OCI-LY3 (cell line): ENCODE results near the gene NRXN3.

Experiments
- H2AFZ ChIP-seq: fragments of 200-600, 300-600 bp; shearing (Covaris generic); 2 replicates; pipeline ENCODE4 v1.6.0; 2014; ENCODE audit warnings: antibody characterized with exemption, low read depth, low read length
- H3K27ac ChIP-seq: fragments of 200-600, 300-600 bp; sonication (generic); 2 replicates; pipeline ENCODE4 v1.5.1; 2014; ENCODE audit warnings: mild to moderate bottlenecking, low read length, moderate library complexity, mixed read lengths
- H3K27me3 ChIP-seq: fragments of 200-600, 300-600 bp; sonication (generic); 2 replicates; pipeline ENCODE4 v1.6.1; 2014; ENCODE audit warnings: low read depth, low read length, mixed read lengths
- H3K36me3 ChIP-seq: fragments of 200-600, 300-600 bp; sonication (generic); replicated peaks from 2 replicates; pipeline ENCODE3; 2014; ENCODE audit warnings: low read depth, low read length, mixed read lengths
- H3K4me1 ChIP-seq: fragments of 300-600, 200-600 bp; sonication (generic); 2 replicates; pipeline ENCODE4 v1.6.1; 2014; ENCODE audit warnings: low read length, mixed read lengths
- H3K4me2 ChIP-seq: fragments of 200-600, 300-600 bp; sonication (generic); 2 replicates; pipeline ENCODE4 v1.6.1; 2014; ENCODE audit warnings: low read length, mixed read lengths
- H3K4me3 ChIP-seq: fragments of 300-600, 200-600 bp; sonication (generic); 2 replicates; pipeline ENCODE4 v1.5.1; 2014; ENCODE audit warnings: antibody characterized with exemption, mild to moderate bottlenecking, low read length, moderate library complexity
- H3K79me2 ChIP-seq: fragments of 300-600, 200-600 bp; shearing (Covaris generic); 2 replicates; pipeline ENCODE4 v1.6.1; 2014; ENCODE audit warnings: mild to moderate bottlenecking, low read length, mixed read lengths
- H3K9ac ChIP-seq: fragments of 300-600, 200-600 bp; shearing (Covaris generic); 2 replicates; pipeline ENCODE4 v1.6.0; 2014; ENCODE audit warnings: mild to moderate bottlenecking, low read length, moderate library complexity
- H3K9me3 ChIP-seq: fragments of 200-600, 300-600 bp; shearing (Covaris generic); 2 replicates; pipeline ENCODE4 v1.6.1; 2014; ENCODE audit warnings: low read length, mixed read lengths; ENCODE audit not compliant: insufficient read depth
- H4K20me1 ChIP-seq: fragments of 200-600, 300-600 bp; sonication (generic); 2 replicates; pipeline ENCODE4 v1.6.1; 2016; ENCODE audit warnings: low read length, mixed read lengths; ENCODE audit not compliant: insufficient read depth
- EZH2phosphoT487 ChIP-seq: fragments of 200-600 bp; shearing (Covaris generic); IDR thresholded peaks from 2 replicates; pipeline ENCODE4 v1.6.1; 2018; ENCODE audit warnings: antibody characterized with exemption, mixed run types, low read depth
- TF ChIP-seq, protein P1 (sequence below): fragments of 200-600, 300-600 bp; sonication (generic); IDR thresholded peaks from 2 replicates; pipeline ENCODE4 v1.5.1; 2014; ENCODE audit warnings: antibody characterized with exemption, low read length, low read depth

NRXN3 gene

DNA sequence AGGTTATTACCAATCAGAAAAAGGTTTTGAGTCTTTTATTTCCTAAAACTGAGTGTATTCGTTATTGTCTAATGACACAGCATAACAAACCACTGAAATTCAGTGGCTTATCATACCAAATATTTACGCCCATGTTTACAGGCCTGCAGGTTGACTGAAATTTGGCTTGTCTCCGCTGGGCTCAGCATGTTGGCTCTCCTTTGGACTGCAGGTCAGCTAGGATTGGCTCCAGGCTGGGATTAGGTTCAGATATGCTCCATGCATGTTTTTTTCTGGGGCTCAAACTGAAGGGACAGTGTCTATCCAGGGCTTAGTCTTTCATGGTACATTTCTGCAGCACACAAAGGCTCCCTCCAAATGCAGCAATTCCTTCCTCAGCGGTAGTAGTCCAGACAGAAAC is 1471.2 kb downstream of the NRXN3 start:
- Histone ChIP-seq H3K9me3 (no peaks in the 10 kb centered on the region), H3K4me3 (no peak overlapping the region), H3K79me2 (no peaks in the 10 kb centered on the region), H3K27ac (no peak overlapping the region), H3K4me1 (no peaks in the 10 kb centered on the region), H2AFZ (no peak overlapping the region), H3K4me2 (no peak overlapping the region), H4K20me1 (no peaks in the 10 kb centered on the region), H3K9ac (no peak overlapping the region), H3K27me3 (no peaks in the 10 kb centered on the region), H3K36me3 (no peaks in the 10 kb centered on the region)
- TF ChIP-seq EZH2phosphoT487, result no peak
- TF ChIP-seq, protein P1, sequence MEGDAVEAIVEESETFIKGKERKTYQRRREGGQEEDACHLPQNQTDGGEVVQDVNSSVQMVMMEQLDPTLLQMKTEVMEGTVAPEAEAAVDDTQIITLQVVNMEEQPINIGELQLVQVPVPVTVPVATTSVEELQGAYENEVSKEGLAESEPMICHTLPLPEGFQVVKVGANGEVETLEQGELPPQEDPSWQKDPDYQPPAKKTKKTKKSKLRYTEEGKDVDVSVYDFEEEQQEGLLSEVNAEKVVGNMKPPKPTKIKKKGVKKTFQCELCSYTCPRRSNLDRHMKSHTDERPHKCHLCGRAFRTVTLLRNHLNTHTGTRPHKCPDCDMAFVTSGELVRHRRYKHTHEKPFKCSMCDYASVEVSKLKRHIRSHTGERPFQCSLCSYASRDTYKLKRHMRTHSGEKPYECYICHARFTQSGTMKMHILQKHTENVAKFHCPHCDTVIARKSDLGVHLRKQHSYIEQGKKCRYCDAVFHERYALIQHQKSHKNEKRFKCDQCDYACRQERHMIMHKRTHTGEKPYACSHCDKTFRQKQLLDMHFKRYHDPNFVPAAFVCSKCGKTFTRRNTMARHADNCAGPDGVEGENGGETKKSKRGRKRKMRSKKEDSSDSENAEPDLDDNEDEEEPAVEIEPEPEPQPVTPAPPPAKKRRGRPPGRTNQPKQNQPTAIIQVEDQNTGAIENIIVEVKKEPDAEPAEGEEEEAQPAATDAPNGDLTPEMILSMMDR, result no peak

- H3K36me3 ChIP-seq, result no peaks in the 10 kb centered on the region
- no peaks in the 10 kb centered on the region for H4K20me1 ChIP-seq
- no peak overlapping the region for H2AFZ ChIP-seq
- no peak overlapping the region for H3K4me3 ChIP-seq
- H3K4me2 ChIP-seq, result no peak overlapping the region
- TF ChIP-seq, protein P1, result no peak
- TF ChIP-seq EZH2phosphoT487, result no peak
- H3K9ac ChIP-seq, result no peak overlapping the region
- H3K27me3 ChIP-seq, result no peaks in the 10 kb centered on the region
- H3K27ac ChIP-seq, result no peak overlapping the region
- H3K4me1 ChIP-seq, result no peaks in the 10 kb centered on the region
- no peaks in the 10 kb centered on the region for H3K79me2 ChIP-seq
- no peaks in the 10 kb centered on the region for H3K9me3 ChIP-seq
Measured at GRCh38 chr14:79643132-79643531, 1473.0 kb downstream of the NRXN3 start.

- Histone ChIP-seq H2AFZ (no peak overlapping the region), H3K4me3 (no peak overlapping the region), H3K9me3 (no peaks in the 10 kb centered on the region), H3K36me3 (no peaks in the 10 kb centered on the region), H3K79me2 (no peaks in the 10 kb centered on the region), H3K4me2 (no peak overlapping the region), H3K27me3 (no peaks in the 10 kb centered on the region), H4K20me1 (no peaks in the 10 kb centered on the region), H3K9ac (no peak overlapping the region), H3K27ac (no peak overlapping the region), H3K4me1 (no peaks in the 10 kb centered on the region)
- TF ChIP-seq, protein P1, result no peak
Measured at GRCh38 chr14:79645753-79646362, 1475.7 kb downstream of the NRXN3 start.

GRCh38 chr14:79649856-79650255 is 1479.7 kb downstream of the NRXN3 start:
- Histone ChIP-seq H3K9ac (no peak overlapping the region), H3K4me3 (no peak overlapping the region), H3K9me3 (no peaks in the 10 kb centered on the region), H3K36me3 (no peaks in the 10 kb centered on the region), H4K20me1 (no peaks in the 10 kb centered on the region), H3K79me2 (no peaks in the 10 kb centered on the region), H3K27ac (no peak overlapping the region), H3K4me2 (no peak overlapping the region), H3K4me1 (no peaks in the 10 kb centered on the region), H3K27me3 (no peaks in the 10 kb centered on the region), H2AFZ (no peak overlapping the region)
- no peak for TF ChIP-seq EZH2phosphoT487
- TF ChIP-seq, protein P1, result no peak
